Natural killer cell (primary cell): ENCODE data around the gene TALDO1. TPM values are rescaled to one million over a fixed set of nuclear protein-coding genes. Genes with fewer than 3 reads are reported as not detected.

ENCODE experiments used
- ATAC-seq, 3 donors: fragments of 150-1000 bp in 2 of 3; fragments of 200-7000 bp in 1 of 3; cut with Tn5 transposase; 1 replicate in 1 of 3; 2 replicates in 2 of 3; pipeline ENCODE4 v1.10.0; 2021; ENCODE audit warnings: mild to moderate bottlenecking in 2 of 3, moderate library complexity in 2 of 3
- DNase-seq, 2 donors: peaks; one replicate each; pipeline versions ENCODE4 v3.0.0 to v3.0.0-alpha.2; 2013 to 2021; ENCODE audit warnings: mixed read lengths in 1 of 2
- H3K27ac ChIP-seq: one replicate; pipeline ENCODE4 v1.5.1; 2013; ENCODE audit warnings: mild to moderate bottlenecking, low read length
- H3K27me3 ChIP-seq: one replicate; pipeline ENCODE4 v1.6.1; 2013; ENCODE audit warnings: low read length; ENCODE audit not compliant: control insufficient read depth, insufficient read depth
- H3K36me3 ChIP-seq: one replicate; pipeline ENCODE4 v1.6.1; 2013; ENCODE audit warnings: low read length; ENCODE audit not compliant: control insufficient read depth, insufficient read depth
- H3K4me1 ChIP-seq: one replicate; pipeline ENCODE4 v1.6.1; 2013; ENCODE audit warnings: low read length; ENCODE audit not compliant: control insufficient read depth, insufficient read depth
- H3K4me3 ChIP-seq: one replicate; pipeline ENCODE4 v1.5.1; 2013; ENCODE audit warnings: low read length
- H3K9me3 ChIP-seq: one replicate; pipeline ENCODE4 v1.6.1; 2013; ENCODE audit warnings: low read length; ENCODE audit not compliant: control insufficient read depth, insufficient read depth
- H3K27ac Mint-ChIP-seq, 2 donors: one replicate each; pipeline ENCODE4 v1.8.0; 2022; ENCODE audit warnings: mild to moderate bottlenecking in 2 of 2, mixed read lengths in 2 of 2, moderate library complexity in 1 of 2
- H3K27me3 Mint-ChIP-seq, 2 donors: one replicate each; pipeline ENCODE4 v1.8.0; 2022; ENCODE audit warnings: low read depth in 2 of 2, mixed read lengths in 2 of 2
- H3K36me3 Mint-ChIP-seq: one replicate; pipeline ENCODE4 v1.8.0; 2022; ENCODE audit warnings: mixed read lengths
- H3K4me1 Mint-ChIP-seq, 2 donors: one replicate each; pipeline ENCODE4 v1.8.0; 2022; ENCODE audit warnings: mixed read lengths in 2 of 2
- H3K4me3 Mint-ChIP-seq: one replicate; pipeline ENCODE4 v1.8.0; 2022; ENCODE audit warnings: mild to moderate bottlenecking, moderate library complexity, mixed read lengths
- H3K9me3 Mint-ChIP-seq, 2 donors: one replicate each; pipeline ENCODE4 v1.8.0; 2022; ENCODE audit warnings: mixed read lengths in 2 of 2
- CTCF ChIP-seq: fragments of 200-600 bp; IDR thresholded peaks from one replicate; pipeline ENCODE4 v1.8.0; 2022; ENCODE audit warnings: antibody characterized with exemption
- WGBS: methylation state at CpG from one replicate; pipeline ENCODE4 v1.1.7; 2013; ENCODE audit warnings: missing lambda C conversion rate; ENCODE audit not compliant: insufficient coverage; 5-methylcytosine and 5-hydroxymethylcytosine counted together
- intact Hi-C: fragments of 100-400 bp; cut with micrococcal nuclease; formaldehyde crosslinking; loops from one replicate; pipeline ENCODE4 v1.14.2; 2022
- total RNA-seq, 4 donors: library from RNA; stranded (reverse); fragments of 120-200 nt in 1 of 4; gene quantifications; one replicate each; pipeline versions ENCODE4 v1.2.3 to v1.2.4, GENCODE V29; 2013 to 2022

TALDO1 gene
- total RNA-seq, 3 donors from 2014 or later (not counting 1 experiment from before 2014, with no cell fraction given) = 46.1 to 94.8 (median 55.4) TPM

DNA sequence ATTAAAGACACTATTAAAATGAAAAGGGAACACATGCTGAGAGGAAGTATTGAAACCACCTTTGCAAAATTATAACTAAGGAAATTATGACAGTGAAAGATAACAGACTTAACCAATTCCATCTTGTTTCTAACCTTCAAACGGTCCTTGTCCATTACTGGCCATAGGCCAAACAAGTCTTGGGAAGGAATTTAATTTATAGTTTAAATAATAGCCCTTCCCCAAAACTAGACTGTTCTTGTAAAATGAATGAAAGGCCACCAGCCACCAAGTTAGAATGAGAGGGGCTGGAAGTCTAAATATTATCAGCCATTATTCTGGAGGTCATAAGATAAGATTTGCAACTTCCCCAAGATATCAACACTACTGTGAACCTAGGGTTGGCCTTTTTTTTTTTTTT is 1.8 kb upstream of the TALDO1 start:
- H3K36me3 ChIP-seq = no peaks in the 10 kb centered on the region
- TF ChIP-seq CTCF = no peak
- peak overlapping the region; percentile 28 for H3K4me3 Mint-ChIP-seq
- H3K9me3 ChIP-seq = no peaks in the 10 kb centered on the region
- intact Hi-C loops = no loop called here
- no peak overlapping the region for H3K27ac ChIP-seq
- H3K4me1 Mint-ChIP-seq = peaks cover 9 to 14% of the 10 kb centered on the region in 2 donors
- H3K27ac Mint-ChIP-seq = no peak overlapping the region
- no CpG with 5 or more reads among the region's 1 CpG for WGBS
- no peaks in the 10 kb centered on the region for H3K27me3 Mint-ChIP-seq
- no peak overlapping the region for H3K4me3 ChIP-seq
- H3K27me3 ChIP-seq = no peaks in the 10 kb centered on the region
- H3K36me3 Mint-ChIP-seq = no peaks in the 10 kb centered on the region
- H3K9me3 Mint-ChIP-seq = no peaks in the 10 kb centered on the region
- DNase-seq (no peak), ATAC-seq (no peak)
- H3K4me1 ChIP-seq = peaks cover 22% of the 10 kb centered on the region

DNA sequence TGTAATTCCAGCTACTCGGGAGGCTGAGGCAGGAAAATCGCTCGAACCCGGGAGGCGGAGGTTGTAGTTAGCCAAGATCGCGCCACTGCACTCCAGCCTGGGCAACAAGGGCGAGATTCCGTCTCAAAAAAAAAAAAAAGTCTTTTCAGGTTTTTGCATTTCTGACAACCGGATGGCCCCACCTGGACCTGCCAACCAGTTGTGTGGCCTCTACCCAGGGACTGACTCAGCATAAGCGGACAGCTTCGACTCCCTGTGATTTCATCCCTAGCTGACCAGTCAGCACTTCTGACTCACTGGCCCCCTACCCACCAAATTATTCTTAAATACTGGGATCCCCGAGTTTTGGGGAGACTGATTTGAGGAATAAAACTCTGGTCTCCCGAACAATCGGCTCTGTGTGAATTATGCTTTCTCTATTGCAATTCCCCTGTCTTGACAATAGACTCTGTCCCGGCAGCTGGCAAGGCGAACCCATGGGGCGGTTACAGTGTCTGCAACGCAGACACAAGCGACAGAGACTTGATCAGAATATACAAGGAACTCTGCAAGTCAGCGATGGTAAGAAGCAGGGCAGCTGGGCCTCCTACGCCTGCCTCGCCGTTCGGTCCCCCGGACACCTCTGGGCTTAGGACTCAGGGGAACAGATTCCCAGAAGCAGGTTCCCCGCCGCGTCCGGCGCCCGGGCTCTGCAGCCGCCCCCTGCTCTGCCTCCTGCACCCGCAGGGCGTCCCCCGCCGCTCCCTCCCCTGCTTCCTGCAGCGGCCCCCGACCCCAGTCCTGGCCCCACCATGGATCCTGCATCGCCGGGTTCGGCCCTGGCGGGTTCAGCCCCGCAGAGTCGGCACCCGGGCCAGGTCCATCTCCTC is 741 bp upstream of the TALDO1 start:
- intact Hi-C loops = no loop called here
- WGBS = 26% methylated on average over 46 of the region's 46 CpGs

DNA sequence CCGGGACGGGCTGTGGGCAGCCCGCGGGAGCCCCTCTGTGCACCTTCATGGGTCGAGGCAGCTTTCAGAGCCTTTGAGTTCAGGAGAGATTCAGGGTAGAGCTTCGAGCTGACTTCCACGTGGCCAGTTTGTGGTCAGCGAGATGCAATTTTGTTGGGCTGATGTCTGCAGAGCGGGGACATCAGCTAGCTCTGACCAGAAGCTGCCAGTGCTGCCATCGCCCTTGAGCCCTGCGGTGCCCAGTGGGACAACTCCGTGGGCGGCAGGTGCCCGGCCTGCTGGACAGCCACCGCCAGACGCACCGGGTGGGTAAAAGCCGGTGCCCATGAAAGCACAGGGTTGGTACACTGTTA is 719 bp downstream of the TALDO1 start:
- WGBS = under 1% methylated on average over 18 of the region's 18 CpGs
- Histone ChIP-seq H3K36me3 (no peaks in the 10 kb centered on the region), H3K27ac (peak overlapping the region; percentile 40), H3K9me3 (no peaks in the 10 kb centered on the region), H3K4me3 (peak overlapping the region; percentile 56), H3K4me1 (peaks cover 22% of the 10 kb centered on the region), H3K27me3 (no peaks in the 10 kb centered on the region)
- peak in 1 of 2 donors; percentile 22 for DNase-seq
- no peaks in the 10 kb centered on the region for H3K27me3 Mint-ChIP-seq
- no peaks in the 10 kb centered on the region for H3K9me3 Mint-ChIP-seq
- peak overlapping the region in 1 of 2 donors; percentile 58 for H3K27ac Mint-ChIP-seq
- intact Hi-C loops = no loop called here
- TF ChIP-seq CTCF = no peak
- peaks cover 9 to 14% of the 10 kb centered on the region in 2 donors for H3K4me1 Mint-ChIP-seq
- no peaks in the 10 kb centered on the region for H3K36me3 Mint-ChIP-seq
- no peak for ATAC-seq
- peak overlapping the region; percentile 74 for H3K4me3 Mint-ChIP-seq

More for the DNA sequence above, 741 bp upstream of the TALDO1 start:
- Histone ChIP-seq H3K27me3 (no peaks in the 10 kb centered on the region), H3K36me3 (no peaks in the 10 kb centered on the region), H3K4me1 (peaks cover 22% of the 10 kb centered on the region), H3K9me3 (no peaks in the 10 kb centered on the region), H3K4me3 (peak overlapping the region; percentile 56), H3K27ac (peak overlapping the region; percentile 29)
- Mint-ChIP-seq H3K4me1 (peaks cover 9 to 14% of the 10 kb centered on the region in 2 donors), H3K27ac (peak overlapping the region in 1 of 2 donors; percentile 83), H3K27me3 (no peaks in the 10 kb centered on the region), H3K9me3 (no peaks in the 10 kb centered on the region), H3K36me3 (no peaks in the 10 kb centered on the region), H3K4me3 (peak overlapping the region; percentile 93)
- DNase-seq = peak in 1 of 2 donors; percentile 65
- peak; percentile 12 to 38 (median 33) for ATAC-seq
- TF ChIP-seq CTCF = no peak
